ENCODE measurements around the gene SCARB1. TPM values are rescaled to one million over a fixed set of nuclear protein-coding genes. Genes with fewer than 3 reads are reported as not detected.
"Not testable (repeated sequence)": the region's sequence is repeated elsewhere in the genome, so short reads cannot be mapped to it uniquely, and the experiment has no call there.

Gene SCARB1
- total RNA-seq, 4 donors from 2014 or later, result 18.6 to 41.8 (median 26.7) TPM

DNA sequence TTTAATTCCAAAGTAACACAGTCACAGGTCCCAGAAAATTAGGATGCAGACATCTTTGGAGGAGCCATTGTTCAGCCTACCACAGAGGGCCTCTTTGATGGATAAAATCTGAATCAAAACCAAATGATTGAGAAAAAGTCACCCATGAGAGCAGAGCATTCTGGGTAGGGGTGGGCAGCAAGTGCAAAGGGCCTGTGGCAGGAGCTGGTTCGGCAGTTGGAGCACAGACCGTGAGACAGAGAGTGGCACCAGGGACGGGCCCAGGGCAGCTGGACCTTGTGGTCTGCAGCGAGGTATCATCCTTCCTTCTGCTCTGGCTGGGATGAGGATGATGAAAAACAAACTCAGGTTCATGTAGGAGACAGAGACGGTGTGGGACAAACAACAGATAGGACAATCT, 32.8 kb upstream of the SCARB1 start:
- no peak for TF ChIP-seq POLR2A (IDR thresholded peaks at IDR 0.05)
- TF ChIP-seq, protein P1, sequence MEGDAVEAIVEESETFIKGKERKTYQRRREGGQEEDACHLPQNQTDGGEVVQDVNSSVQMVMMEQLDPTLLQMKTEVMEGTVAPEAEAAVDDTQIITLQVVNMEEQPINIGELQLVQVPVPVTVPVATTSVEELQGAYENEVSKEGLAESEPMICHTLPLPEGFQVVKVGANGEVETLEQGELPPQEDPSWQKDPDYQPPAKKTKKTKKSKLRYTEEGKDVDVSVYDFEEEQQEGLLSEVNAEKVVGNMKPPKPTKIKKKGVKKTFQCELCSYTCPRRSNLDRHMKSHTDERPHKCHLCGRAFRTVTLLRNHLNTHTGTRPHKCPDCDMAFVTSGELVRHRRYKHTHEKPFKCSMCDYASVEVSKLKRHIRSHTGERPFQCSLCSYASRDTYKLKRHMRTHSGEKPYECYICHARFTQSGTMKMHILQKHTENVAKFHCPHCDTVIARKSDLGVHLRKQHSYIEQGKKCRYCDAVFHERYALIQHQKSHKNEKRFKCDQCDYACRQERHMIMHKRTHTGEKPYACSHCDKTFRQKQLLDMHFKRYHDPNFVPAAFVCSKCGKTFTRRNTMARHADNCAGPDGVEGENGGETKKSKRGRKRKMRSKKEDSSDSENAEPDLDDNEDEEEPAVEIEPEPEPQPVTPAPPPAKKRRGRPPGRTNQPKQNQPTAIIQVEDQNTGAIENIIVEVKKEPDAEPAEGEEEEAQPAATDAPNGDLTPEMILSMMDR (IDR thresholded peaks at IDR 0.05), result no peak
- H3K4me3 ChIP-seq (ENCODE audit: low read depth, poor library complexity, severe bottlenecking), result no peak overlapping the region
- WGBS, 2 donors, result 90 to 93% methylated on average over 5 of the region's 5 CpGs
- intact Hi-C loops (cut with DNase I; ENCODE audit: low total_unique reads), result no loop called here
- no peak for DNase-seq (ENCODE audit: low spot score in 2 of 2)

DNA sequence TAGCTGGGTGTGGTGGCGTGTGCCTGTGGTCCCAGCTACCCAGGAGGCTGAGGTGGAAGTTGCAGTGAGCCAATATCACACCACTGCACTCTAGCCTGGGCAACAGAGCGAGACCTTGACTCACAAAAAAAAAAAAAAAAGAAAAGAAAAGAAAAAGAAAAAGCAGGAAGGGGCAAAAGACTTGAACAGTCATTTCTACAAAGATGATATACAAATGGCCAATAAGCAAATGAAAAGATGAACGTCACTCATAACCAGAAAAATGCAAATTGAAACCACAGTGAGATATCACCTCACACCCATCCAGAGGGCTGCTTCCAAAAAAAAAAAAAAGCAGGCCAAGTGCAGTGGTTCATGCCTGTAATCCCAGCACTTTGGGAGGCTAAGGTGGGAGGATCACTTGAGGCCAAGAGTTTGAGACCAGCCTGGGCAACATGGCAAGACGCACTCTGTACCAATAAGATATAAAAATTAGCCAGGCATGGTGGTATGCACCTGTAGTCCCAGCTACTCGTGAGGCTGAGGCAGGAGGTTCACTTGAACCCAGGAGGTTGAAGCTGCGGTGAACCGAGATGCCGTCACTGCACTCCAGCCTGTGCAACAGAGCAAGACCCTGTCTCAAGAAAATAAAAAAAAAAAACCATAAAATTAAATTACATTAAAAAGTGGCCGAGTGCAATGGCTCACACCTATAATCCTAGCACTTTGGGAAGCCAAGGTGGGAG, 30.3 kb upstream of the SCARB1 start:
- TF ChIP-seq POLR2A (IDR thresholded peaks at IDR 0.05), result no peak
- TF ChIP-seq, protein P1 (IDR thresholded peaks at IDR 0.05), result no peak
- no peak for DNase-seq (ENCODE audit: low spot score in 2 of 2)
- 90 to 95% methylated on average over 9 of the region's 9 CpGs for WGBS, 2 donors
- intact Hi-C loops (cut with DNase I; ENCODE audit: low total_unique reads), result no loop called here
- H3K4me3 ChIP-seq (ENCODE audit: low read depth, poor library complexity, severe bottlenecking), result no peak overlapping the region

DNA sequence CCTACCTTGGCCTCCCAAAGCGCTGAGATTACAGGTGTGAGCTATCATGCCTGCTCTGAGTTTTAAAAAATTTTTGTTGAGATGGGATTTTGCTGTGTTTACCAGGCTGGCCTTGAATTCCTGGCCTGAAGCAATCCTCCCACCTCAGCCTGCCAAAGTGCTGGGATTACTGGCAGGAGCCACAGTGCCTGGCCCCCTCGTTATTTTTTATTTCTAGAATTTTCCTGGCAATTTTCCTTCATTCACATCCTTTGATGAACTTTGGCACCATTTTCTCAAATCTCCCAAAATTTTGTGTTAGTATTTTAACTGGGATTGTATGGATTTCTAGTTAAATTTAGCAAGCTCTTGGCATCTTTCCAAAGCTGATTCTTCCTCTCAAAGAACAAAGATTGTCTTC, 24.6 kb upstream of the SCARB1 start:
- 48 to 56% methylated on average over 2 of the region's 2 CpGs for WGBS, 2 donors
- intact Hi-C loops (cut with DNase I; ENCODE audit: low total_unique reads), result no loop called here
- TF ChIP-seq, protein P1 (IDR thresholded peaks at IDR 0.05), result no peak
- no peak for TF ChIP-seq POLR2A (IDR thresholded peaks at IDR 0.05)
- no peak overlapping the region for H3K4me3 ChIP-seq (ENCODE audit: low read depth, poor library complexity, severe bottlenecking)
- DNase-seq (ENCODE audit: low spot score in 2 of 2), result no peak

DNA sequence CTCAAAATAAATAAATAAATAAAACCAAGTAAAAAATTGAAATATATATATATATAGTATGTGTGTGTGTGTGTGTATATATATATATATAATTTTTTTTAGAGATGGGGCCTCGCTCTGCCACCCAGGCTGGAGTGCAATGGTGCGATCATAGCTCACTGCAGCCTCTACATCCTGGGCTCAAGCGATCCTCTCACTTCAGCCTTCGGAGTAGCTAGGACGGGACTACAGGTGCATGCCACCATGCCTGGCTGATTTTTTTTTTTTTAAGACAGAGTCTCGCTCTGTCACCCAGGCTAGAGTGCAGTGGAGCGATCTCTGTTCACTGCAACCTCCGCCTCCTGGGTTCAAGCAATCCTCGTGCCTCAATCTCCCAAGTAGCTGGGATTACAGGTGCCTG, 24.1 kb upstream of the SCARB1 start:
- intact Hi-C loops (cut with DNase I; ENCODE audit: low total_unique reads); H3K4me3 ChIP-seq (ENCODE audit: low read depth, poor library complexity, severe bottlenecking); DNase-seq (ENCODE audit: low spot score in 2 of 2): not testable (repeated sequence)
- 94 to 97% methylated on average over 9 of the region's 9 CpGs for WGBS, 2 donors

DNA sequence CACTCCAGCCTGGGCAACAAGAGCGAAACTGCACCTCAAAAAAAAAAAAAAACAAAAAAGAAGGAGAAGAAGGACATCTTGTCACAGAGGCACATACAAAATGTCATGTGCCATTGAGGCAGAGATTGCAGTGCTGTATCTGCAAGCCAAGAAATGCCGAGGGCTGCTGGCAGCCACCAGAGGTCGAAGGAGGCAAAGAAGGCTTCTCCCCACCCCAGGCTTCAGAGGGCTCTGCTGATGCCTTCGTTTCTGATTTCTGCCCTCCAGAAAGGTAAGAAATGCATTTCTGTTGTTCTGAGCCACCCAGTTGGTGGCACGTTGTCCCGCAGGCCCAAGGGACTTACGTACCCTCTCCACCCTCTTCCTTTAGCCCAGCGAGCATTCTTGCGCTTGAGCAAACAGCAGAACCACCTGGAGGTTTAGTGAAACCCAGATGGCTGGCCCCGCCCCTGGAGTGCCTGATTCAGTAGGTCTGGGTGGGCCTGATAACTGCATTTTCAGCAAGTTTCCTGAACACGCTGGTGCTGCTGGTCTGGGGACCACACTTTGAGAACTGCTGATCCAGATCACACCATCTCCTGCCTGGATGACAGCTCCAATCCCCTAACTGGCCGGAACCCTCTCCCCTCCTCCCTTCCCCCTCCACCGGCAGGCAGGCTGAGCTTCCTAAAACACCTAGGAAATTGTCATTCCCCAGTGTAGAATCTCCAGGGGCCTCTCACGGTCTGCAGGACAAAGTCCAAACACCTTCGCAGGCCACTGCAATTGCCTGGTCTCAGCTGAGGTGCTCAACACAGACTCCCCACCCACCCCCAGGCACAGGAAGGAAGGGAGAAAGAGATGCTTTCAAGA, 21.1 kb upstream of the SCARB1 start:
- 72 to 74% methylated on average over 15 of the region's 15 CpGs for WGBS, 2 donors
- no peak overlapping the region for H3K4me3 ChIP-seq (ENCODE audit: low read depth, poor library complexity, severe bottlenecking)
- TF ChIP-seq, protein P1 (IDR thresholded peaks at IDR 0.05), result no peak
- no peak for TF ChIP-seq POLR2A (IDR thresholded peaks at IDR 0.05)
- intact Hi-C loops (cut with DNase I; ENCODE audit: low total_unique reads), result loop anchor here (1.0 kb wide), 1 partner anchor 18 kb away; no protein-coding TSS in a partner anchor
- no peak for DNase-seq (ENCODE audit: low spot score in 2 of 2)

Data from lower leg skin (tissue), 4 donors.